Fibroblast of lung (primary cell): ENCODE measurements around the gene MYH1. TPM values are rescaled to one million over a fixed set of nuclear protein-coding genes. Genes with fewer than 3 reads are reported as not detected.

ENCODE experiments used
- DNase-seq, 2 donors: peaks; one replicate each; pipeline versions ENCODE4 v3.0.0 to v3.0.0-alpha.2; 2010; ENCODE audit warnings: low read depth in 2 of 2
- H2AFZ ChIP-seq: 2 replicates; pipeline ENCODE4 v1.5.1; 2012; ENCODE audit warnings: low read length, control low read depth, inconsistent platforms
- H3K27ac ChIP-seq: 2 replicates; pipeline ENCODE4 v1.5.1; 2011; ENCODE audit warnings: low read length, control low read depth; ENCODE audit not compliant: insufficient read depth
- H3K27me3 ChIP-seq: 2 replicates; pipeline ENCODE4 v1.5.1; 2011; ENCODE audit warnings: mild to moderate bottlenecking, low read length; ENCODE audit not compliant: control insufficient read depth, insufficient read depth
- H3K36me3 ChIP-seq: 2 replicates; pipeline ENCODE4 v1.5.1; 2011; ENCODE audit warnings: low read length; ENCODE audit not compliant: control insufficient read depth, insufficient read depth
- H3K4me1 ChIP-seq: 2 replicates; pipeline ENCODE4 v1.5.1; 2011; ENCODE audit warnings: low read length; ENCODE audit not compliant: control insufficient read depth, insufficient read depth; ENCODE audit errors: extremely low read depth
- H3K4me2 ChIP-seq: 2 replicates; pipeline ENCODE4 v1.5.1; 2011; ENCODE audit warnings: low read length, control low read depth; ENCODE audit not compliant: insufficient read depth; ENCODE audit errors: extremely low read depth
- H3K4me3 ChIP-seq, 4 experiments: fragments of 200-600 bp in 1 of 4; sonication (generic) in 1 of 4; replicated peaks in 1 of 4; 2 replicates each; pipeline ENCODE4 v1.5.1; 2011 to 2016; ENCODE audit warnings: low read length in 4 of 4, low read depth in 3 of 4, mild to moderate bottlenecking in 3 of 4, control low read depth in 2 of 4, inconsistent platforms in 1 of 4, mixed read lengths in 1 of 4; ENCODE audit not compliant: insufficient read depth in 1 of 4; ENCODE audit errors: control extremely low read depth in 1 of 4
- H3K79me2 ChIP-seq: 2 replicates; pipeline ENCODE4 v1.5.1; 2012; ENCODE audit warnings: mild to moderate bottlenecking, low read length, inconsistent platforms; ENCODE audit not compliant: control insufficient read depth, insufficient read depth
- H3K9ac ChIP-seq: 2 replicates; pipeline ENCODE4 v1.5.1; 2011; ENCODE audit warnings: mild to moderate bottlenecking, low read length, control low read depth; ENCODE audit not compliant: insufficient read depth
- H3K9me3 ChIP-seq: 2 replicates; pipeline ENCODE4 v1.5.1; 2012; ENCODE audit warnings: low read depth, low read length; ENCODE audit not compliant: control insufficient read depth, insufficient read depth
- H4K20me1 ChIP-seq: 2 replicates; pipeline ENCODE4 v1.5.1; 2011; ENCODE audit warnings: low read length; ENCODE audit not compliant: control insufficient read depth, insufficient read depth; ENCODE audit errors: extremely low read depth
- EZH2 ChIP-seq: IDR thresholded peaks from 2 replicates; pipeline ENCODE4 v1.5.1; 2012; ENCODE audit warnings: low read length, control low read depth, mild to moderate bottlenecking; ENCODE audit errors: missing control alignments
- polyA plus RNA-seq, 2 donors: library from polyadenylated mRNA; depleted of rRNA in 1 of 2; stranded (reverse) in 1 of 2; unstranded in 1 of 2; fragments of >200 nt; gene quantifications; 2 replicates each; pipeline ENCODE4 v1.2.1, GENCODE V29; 2011 to 2012; ENCODE audit warnings: missing spikeins in 1 of 2
- total RNA-seq: library from RNA; depleted of rRNA; stranded (reverse); fragments of >200 nt; gene quantifications from 2 replicates; pipeline ENCODE4 v1.2.1, GENCODE V29; 2014
- TF ChIP-seq, protein P1 (sequence below), 2 donors: IDR thresholded peaks in 1 of 2; conservative IDR thresholded peaks in 1 of 2; 1 replicate in 1 of 2; 2 replicates in 1 of 2; pipeline ENCODE4 v1.5.1; 2011 to 2012; ENCODE audit warnings: low read length in 2 of 2, control low read depth in 1 of 2, inconsistent platforms in 1 of 2, low read depth in 1 of 2, mild to moderate bottlenecking in 1 of 2

The MYH1 gene
- total and polyA plus RNA-seq, 2 donors (not counting 1 experiment from before 2014, with no cell fraction given) = not detected

DNA sequence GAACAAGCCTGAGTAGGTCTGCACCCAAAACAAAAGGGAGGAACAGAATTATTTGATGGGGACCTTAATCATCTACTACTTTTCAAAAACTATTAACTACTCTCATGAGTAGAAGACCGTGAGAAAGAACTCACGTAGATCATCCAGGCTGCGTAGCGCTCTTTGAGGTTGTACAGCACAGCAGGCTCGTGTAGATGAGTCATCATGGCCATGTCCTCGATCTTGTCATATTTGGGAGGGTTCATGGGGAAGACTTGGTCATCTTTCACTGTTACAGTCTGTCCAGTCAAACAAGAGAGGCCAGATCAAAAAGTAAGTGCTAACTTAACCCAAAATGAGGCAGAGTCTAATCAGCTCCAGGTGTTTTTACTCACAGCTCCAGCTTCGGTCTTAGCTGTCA is 2.3 kb downstream of the MYH1 start:
- no peaks in the 10 kb centered on the region for H3K36me3 ChIP-seq
- H4K20me1 ChIP-seq = no peaks in the 10 kb centered on the region
- TF ChIP-seq, protein P1, sequence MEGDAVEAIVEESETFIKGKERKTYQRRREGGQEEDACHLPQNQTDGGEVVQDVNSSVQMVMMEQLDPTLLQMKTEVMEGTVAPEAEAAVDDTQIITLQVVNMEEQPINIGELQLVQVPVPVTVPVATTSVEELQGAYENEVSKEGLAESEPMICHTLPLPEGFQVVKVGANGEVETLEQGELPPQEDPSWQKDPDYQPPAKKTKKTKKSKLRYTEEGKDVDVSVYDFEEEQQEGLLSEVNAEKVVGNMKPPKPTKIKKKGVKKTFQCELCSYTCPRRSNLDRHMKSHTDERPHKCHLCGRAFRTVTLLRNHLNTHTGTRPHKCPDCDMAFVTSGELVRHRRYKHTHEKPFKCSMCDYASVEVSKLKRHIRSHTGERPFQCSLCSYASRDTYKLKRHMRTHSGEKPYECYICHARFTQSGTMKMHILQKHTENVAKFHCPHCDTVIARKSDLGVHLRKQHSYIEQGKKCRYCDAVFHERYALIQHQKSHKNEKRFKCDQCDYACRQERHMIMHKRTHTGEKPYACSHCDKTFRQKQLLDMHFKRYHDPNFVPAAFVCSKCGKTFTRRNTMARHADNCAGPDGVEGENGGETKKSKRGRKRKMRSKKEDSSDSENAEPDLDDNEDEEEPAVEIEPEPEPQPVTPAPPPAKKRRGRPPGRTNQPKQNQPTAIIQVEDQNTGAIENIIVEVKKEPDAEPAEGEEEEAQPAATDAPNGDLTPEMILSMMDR (conservative IDR thresholded peaks at IDR 0.05 in 1 of 2, IDR thresholded peaks at IDR 0.05 in 1 of 2; ENCODE audit: low read depth in 1 of 2, low read length in 2 of 2) = no peak
- TF ChIP-seq EZH2 = no peak
- no peak overlapping the region for H3K9ac ChIP-seq
- no peak overlapping the region for H3K4me3 ChIP-seq
- no peak for DNase-seq
- no peaks in the 10 kb centered on the region for H3K79me2 ChIP-seq
- H2AFZ ChIP-seq = no peak overlapping the region
- H3K4me2 ChIP-seq = no peak overlapping the region
- no peaks in the 10 kb centered on the region for H3K4me1 ChIP-seq
- no peaks in the 10 kb centered on the region for H3K9me3 ChIP-seq
- H3K27ac ChIP-seq = no peak overlapping the region
- no peaks in the 10 kb centered on the region for H3K27me3 ChIP-seq

- Histone ChIP-seq H3K4me2 (no peak overlapping the region), H3K27ac (no peak overlapping the region)
- DNase-seq = no peak
These were observed 4.9 kb downstream of the MYH1 start for GRCh38 chr17:10513299-10514067.

DNA sequence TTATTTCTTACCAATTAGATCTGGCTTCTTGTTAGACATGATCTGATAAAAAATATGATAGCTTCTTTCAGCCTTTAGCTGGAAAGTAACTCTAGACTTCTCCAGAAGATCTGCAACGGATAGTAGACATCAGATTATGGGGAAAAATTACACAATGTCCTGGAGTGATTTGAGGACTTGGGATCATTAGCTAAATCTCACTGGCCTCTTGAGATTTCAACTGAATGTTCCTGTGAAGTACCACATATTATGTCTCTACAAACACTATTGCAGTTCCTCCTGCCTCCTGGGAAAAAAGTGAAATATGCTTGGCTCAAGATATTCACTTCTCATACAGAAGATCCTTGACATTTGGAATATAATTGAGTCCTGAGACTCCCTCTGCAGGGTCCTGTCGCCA is 5.5 kb downstream of the MYH1 start:
- Histone ChIP-seq H3K4me3 (no peak overlapping the region), H3K36me3 (no peaks in the 10 kb centered on the region), H3K4me1 (no peaks in the 10 kb centered on the region), H3K9ac (no peak overlapping the region), H3K27me3 (no peaks in the 10 kb centered on the region), H4K20me1 (no peaks in the 10 kb centered on the region), H3K4me2 (no peak overlapping the region), H2AFZ (no peak overlapping the region), H3K9me3 (no peaks in the 10 kb centered on the region), H3K27ac (no peak overlapping the region), H3K79me2 (no peaks in the 10 kb centered on the region)
- no peak for DNase-seq
- no peak for TF ChIP-seq EZH2
- TF ChIP-seq, protein P1 (conservative IDR thresholded peaks at IDR 0.05 in 1 of 2, IDR thresholded peaks at IDR 0.05 in 1 of 2; ENCODE audit: low read depth in 1 of 2, low read length in 2 of 2) = no peak

More at GRCh38 chr17:10513299-10514067, 4.9 kb downstream of the MYH1 start:
- H3K36me3 ChIP-seq = no peaks in the 10 kb centered on the region
- no peak overlapping the region for H3K4me3 ChIP-seq
- TF ChIP-seq EZH2 = no peak
- TF ChIP-seq, protein P1 (conservative IDR thresholded peaks at IDR 0.05 in 1 of 2, IDR thresholded peaks at IDR 0.05 in 1 of 2; ENCODE audit: low read depth in 1 of 2, low read length in 2 of 2) = no peak
- no peaks in the 10 kb centered on the region for H3K27me3 ChIP-seq
- no peaks in the 10 kb centered on the region for H3K79me2 ChIP-seq
- no peaks in the 10 kb centered on the region for H4K20me1 ChIP-seq
- H2AFZ ChIP-seq = no peak overlapping the region
- H3K4me1 ChIP-seq = no peaks in the 10 kb centered on the region
- H3K9ac ChIP-seq = no peak overlapping the region
- no peaks in the 10 kb centered on the region for H3K9me3 ChIP-seq
